ENCODE results near the gene WIPI1.

- TF ChIP-seq CTCF (IDR thresholded peaks at IDR 0.05 in 2 of 3, conservative IDR thresholded peaks at IDR 0.05 in 1 of 3; ENCODE audit: insufficient read depth in 2 of 3, low read depth in 1 of 3, low read length in 3 of 3) (peak; percentile 79 to 93 (median 91)), EZH2 (IDR thresholded peaks at IDR 0.05; ENCODE audit: borderline replicate concordance, low read depth, low read length) (no peak), SMAD1 (IDR thresholded peaks at IDR 0.05; ENCODE audit: low read depth, low read length, partially characterized antibody) (no peak), RFX7 (CRISPR knock-in tag; IDR thresholded peaks at IDR 0.05) (no peak), HNRNPK (IDR thresholded peaks at IDR 0.05; ENCODE audit: low read depth, low read length, poor library complexity, severe bottlenecking) (no peak)
Observed at GRCh38 chr17:68435876-68436842, 21.1 kb downstream of the WIPI1 start.

All from K562 (cell line).